GM19193 (cell line): Measurements from ENCODE around the gene LEF1.

Source experiments
- POLR2A ChIP-seq: IDR thresholded peaks from 4 replicates; pipeline ENCODE4 v1.6.1; 2011; ENCODE audit not compliant: insufficient read depth, insufficient read length; ENCODE audit errors: extremely low read depth

Gene LEF1

GRCh38 chr4:108033348-108033747, 135.4 kb downstream of the LEF1 start:
- TF ChIP-seq POLR2A = no peak

DNA sequence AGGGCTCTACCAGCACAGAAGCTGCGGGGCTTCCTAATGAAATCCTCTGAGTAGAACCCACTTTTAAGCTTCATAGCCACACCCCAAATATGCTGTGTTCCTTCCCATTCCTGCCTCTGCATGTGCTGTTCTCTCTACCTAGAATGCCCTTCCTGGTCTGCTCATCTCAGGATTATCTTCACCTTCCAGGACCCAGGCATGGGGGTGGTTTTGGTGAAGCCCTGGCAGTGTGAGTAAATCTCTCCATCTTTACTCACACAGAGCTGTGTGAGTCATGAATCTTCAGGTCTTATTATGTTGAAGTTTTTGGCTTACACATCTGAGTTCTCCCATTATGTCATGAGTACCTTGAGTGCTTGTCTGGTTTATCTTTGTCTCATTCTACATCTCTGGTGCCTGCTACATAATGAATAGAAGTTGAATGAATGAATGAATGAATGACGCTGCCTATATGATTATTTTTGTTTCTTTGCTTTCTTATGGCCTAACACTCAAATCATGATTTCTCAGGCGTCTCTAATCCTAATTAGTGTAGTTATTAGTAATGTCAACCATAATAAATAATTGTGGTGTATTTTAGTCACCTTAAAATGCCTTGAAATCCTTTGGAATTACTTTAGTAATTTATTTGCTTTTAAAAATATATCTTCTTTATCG, 137.2 kb downstream of the LEF1 start:
- no peak for TF ChIP-seq POLR2A

DNA sequence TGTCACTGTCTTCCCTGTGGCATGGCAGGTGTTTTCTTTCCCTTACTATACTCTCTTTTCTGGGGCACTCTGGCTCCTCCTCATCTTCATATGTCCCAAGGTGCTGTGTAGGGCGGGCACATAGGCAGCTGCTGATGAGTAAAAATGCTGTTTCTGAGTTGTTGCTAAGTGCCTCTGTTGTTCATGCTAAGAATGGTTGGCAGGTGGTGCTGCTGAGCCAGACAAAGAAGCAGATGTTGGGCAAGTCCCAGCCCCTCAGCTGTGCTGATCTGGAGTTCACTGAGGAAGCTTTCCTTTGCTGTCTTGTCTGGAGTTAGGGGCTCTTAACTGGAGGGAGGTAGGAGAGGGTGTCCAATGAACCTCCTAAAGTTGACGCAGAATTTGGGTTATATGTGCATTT, 138.4 kb downstream of the LEF1 start:
- TF ChIP-seq POLR2A = no peak

GRCh38 chr4:108029731-108030130, 139.0 kb downstream of the LEF1 start:
- TF ChIP-seq POLR2A = no peak

DNA sequence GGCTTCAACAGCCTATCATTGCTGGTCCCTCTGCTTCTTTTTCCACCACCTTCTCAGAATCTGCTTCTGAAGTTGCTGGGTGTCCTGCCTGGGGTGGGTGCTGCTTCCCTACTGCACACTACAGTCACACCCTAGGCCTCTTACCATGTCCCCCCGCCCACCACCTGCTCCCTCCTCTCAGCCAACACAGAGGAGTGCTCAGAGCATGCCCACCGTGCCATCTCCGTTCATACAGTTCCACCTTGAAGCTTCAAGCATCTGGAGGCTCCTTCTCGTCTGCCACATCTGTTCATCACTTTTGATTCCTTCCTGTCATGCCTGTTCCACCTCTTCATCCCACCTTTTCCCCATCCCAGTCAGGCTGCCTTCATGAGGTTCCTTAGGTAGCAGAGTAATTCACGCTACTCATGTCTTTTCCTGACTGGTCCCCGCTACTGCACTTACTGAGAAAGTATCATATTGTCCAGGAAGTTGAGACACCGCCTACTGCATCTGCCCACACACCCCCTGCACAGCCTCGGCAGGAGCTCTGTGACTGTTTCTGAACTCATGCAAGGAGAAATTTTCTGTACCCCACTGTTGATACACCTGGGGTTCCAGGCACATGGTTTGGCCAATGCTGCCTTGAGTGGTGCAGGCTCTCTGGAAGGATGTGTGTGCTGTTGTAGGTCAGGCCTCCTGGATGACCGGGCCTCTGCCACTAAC, 139.6 kb downstream of the LEF1 start:
- no peak for TF ChIP-seq POLR2A

DNA sequence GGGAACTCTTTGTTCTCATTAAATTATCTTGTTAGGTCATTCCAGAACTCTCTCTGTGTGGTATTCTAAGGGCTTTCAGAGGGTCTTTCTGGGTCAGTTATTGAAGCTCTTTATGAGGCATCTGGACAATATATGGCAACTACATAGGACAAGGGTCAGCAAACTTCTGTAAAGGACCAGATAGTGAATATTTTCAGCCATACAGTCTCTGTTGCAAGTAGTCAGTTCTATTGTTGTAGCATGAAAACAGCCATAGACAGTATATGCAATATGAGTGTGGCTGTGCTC, 143.9 kb downstream of the LEF1 start:
- TF ChIP-seq POLR2A = no peak

GRCh38 chr4:108024085-108024877, 144.5 kb downstream of the LEF1 start:
- no peak for TF ChIP-seq POLR2A

DNA sequence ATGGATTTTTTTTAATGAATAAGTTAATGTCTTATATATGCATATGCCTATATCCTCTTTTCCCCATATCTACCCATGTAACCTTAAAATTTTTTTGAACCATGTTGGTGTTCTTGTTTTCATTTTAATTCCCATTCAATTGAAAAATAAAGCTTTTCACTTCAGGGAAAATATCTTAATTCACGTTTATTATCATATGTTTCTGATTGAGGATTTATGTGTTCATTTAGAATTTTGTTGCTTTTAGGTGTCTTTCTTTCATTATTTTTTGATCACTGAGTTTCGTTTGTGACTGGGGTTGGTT, 149.9 kb downstream of the LEF1 start:
- TF ChIP-seq POLR2A = no peak

DNA sequence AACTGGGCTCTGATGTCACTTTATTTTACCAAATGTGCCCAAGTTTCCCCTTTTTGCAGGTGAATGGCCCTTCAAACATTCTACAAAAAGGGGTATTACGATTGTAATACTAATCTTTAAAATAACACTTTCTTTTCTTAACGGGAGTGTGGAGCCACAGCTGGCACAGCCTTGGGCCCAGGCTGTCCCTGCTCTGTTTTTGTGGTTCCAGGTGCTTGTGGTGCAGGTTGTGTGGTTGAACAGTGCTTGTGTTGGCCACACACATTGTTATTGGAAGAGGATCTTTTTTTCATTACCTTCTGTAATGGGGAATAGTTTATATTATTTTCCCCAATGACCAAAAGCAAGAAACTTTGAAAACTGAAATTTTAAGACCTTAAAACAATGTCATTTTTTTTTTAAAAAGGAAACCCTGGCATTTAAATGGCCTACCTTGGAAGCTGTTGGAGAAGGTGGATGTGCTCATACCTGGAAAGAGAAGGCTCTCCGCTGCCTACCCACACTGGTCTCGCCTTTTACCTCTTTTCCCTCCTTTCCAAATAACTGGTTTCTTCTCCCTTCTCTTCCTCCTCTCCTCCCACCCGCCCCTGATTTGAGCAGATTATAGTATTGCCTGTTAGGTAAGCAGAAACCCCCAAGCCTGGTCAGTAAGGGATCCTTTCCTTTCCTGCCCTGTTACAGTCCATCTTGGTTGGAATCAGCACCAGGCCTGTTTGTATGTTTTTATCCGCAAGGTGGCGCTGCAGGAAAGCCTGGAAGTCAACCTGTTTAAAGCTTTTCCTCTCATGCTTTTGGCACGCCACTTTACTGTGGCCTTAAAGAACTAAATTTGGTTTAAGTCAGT, 150.5 kb downstream of the LEF1 start:
- TF ChIP-seq POLR2A = no peak

DNA sequence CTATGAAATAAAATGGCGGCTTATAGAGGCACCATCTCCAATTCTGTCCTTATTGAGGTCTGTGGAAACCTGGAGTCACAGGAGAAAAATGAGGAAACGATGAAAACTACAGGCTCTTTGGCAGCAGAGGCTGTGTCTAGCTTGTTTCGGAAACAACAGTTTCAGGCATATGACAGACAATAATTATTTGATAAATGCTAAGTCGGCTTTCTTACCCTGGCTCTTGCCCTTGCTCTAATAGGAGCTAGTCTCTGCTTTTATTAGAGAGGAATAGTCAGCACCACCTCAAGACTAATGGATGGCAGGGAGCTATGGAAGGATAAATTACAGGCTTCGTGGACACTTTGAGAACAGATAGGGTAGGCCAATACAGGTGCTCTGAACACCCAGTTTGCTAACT, 154.8 kb downstream of the LEF1 start:
- TF ChIP-seq POLR2A = no peak

- no peak for TF ChIP-seq POLR2A
Observed at GRCh38 chr4:108013327-108013726, 155.4 kb downstream of the LEF1 start.

DNA sequence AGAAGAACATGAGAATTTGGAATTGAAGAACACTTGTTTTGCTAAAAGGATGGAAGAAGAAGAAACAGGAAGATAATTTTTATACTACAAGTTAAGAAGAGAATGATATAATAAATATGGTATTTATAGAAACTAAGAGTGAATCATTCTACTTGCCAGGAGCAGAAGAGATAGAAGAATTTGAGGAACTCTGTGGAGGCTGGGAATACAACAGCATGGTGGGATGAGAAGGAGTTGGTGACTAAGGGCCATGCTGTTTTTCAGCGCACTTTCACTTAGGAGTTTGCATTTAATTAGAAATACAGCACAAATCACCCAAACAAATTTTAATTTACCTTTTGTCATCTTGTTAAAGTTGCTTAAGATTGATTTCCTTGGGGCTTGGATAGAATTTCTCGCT, 158.6 kb downstream of the LEF1 start:
- TF ChIP-seq POLR2A = no peak

- no peak for TF ChIP-seq POLR2A
Observed at GRCh38 chr4:108008721-108009120, 160.0 kb downstream of the LEF1 start.

DNA sequence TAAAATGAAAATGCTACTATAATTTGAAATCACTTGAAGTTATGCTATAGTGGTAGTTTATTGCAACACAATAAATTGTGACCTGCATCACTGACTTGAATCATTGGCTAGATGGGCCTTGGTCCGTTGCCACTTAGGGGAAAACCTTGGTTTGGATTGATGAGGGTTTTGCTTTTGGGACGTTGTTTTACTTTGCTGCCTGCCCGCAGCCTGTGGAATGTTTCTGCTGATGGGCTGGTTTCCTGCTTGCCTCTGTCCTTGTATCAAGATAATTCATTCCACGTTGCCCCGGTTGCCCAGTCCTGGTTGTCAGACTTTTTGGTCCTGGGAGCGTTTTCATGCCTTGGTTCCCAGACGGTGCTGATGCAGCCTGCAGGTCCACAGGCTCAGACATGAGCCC, 160.7 kb downstream of the LEF1 start:
- no peak for TF ChIP-seq POLR2A

- TF ChIP-seq POLR2A = no peak
Observed at GRCh38 chr4:108006361-108006760, 162.4 kb downstream of the LEF1 start.
